Fibroblast of the aortic adventitia (primary cell): Measurements from ENCODE around the gene NTRK2. TPM values are rescaled to one million over a fixed set of nuclear protein-coding genes. Genes with fewer than 3 reads are reported as not detected.

ENCODE experiments used
- DNase-seq: peaks from one replicate; pipeline ENCODE4 v3.0.0-alpha.2; 2010; ENCODE audit warnings: low read depth
- H3K4me3 ChIP-seq: 2 replicates; pipeline ENCODE4 v1.5.1; 2011; ENCODE audit warnings: low read depth, mild to moderate bottlenecking, control low read depth, low read length, moderate library complexity
- CTCF ChIP-seq: IDR thresholded peaks from 2 replicates; pipeline ENCODE4 v1.5.1; 2011; ENCODE audit warnings: mild to moderate bottlenecking, low read length, control low read depth, inconsistent platforms; ENCODE audit not compliant: insufficient read depth
- total RNA-seq: library from RNA; depleted of rRNA; stranded (reverse); fragments of >200 nt; gene quantifications from 2 replicates; pipeline ENCODE4 v1.2.3, GENCODE V29; 2012; ENCODE audit warnings: low replicate concordance

Gene NTRK2
- total RNA-seq, 1 donor: 3.3 TPM

- no peak for DNase-seq
- H3K4me3 ChIP-seq: no peak overlapping the region
- TF ChIP-seq CTCF: no peak
Observed at GRCh38 chr9:84990850-84991513, 321.5 kb downstream of the NTRK2 start.

GRCh38 chr9:84991514-84991870 lies 322.0 kb downstream of the NTRK2 start:
- DNase-seq: no peak
- TF ChIP-seq CTCF: no peak
- no peak overlapping the region for H3K4me3 ChIP-seq

DNA sequence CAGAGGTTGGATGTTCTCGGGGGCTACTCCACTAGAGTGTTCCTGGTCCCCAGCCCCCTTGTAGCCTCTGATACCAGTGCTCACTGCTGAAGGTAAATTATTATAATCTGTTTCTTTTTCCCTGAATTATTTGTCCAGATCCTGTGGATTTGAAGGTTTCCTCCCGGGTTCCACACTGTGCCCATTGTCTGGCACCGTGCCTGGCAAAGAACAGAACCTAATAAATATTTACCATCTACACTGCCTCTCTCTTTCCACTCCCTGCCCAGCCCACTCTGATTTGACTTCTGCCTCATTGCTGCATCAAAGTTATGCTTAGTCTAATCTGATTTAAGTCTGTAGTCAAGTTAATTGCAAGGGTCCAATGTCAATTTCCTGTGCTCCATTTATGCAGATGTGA lies 322.9 kb downstream of the NTRK2 start:
- H3K4me3 ChIP-seq: no peak overlapping the region
- no peak for DNase-seq
- TF ChIP-seq CTCF: no peak

- H3K4me3 ChIP-seq: no peak overlapping the region
- no peak for TF ChIP-seq CTCF
- DNase-seq: no peak
Observed at GRCh38 chr9:84993105-84993504, 323.6 kb downstream of the NTRK2 start.

- no peak for DNase-seq
- no peak for TF ChIP-seq CTCF
Observed at GRCh38 chr9:84996029-84996428, 326.5 kb downstream of the NTRK2 start.

GRCh38 chr9:84996716-84997115 lies 327.2 kb downstream of the NTRK2 start:
- H3K4me3 ChIP-seq: no peak overlapping the region
- TF ChIP-seq CTCF: no peak
- DNase-seq: no peak

More at GRCh38 chr9:84996029-84996428, 326.5 kb downstream of the NTRK2 start:
- no peak overlapping the region for H3K4me3 ChIP-seq

- H3K4me3 ChIP-seq: no peak overlapping the region
- no peak for DNase-seq
- no peak for TF ChIP-seq CTCF
Observed at GRCh38 chr9:84997472-84997871, 327.9 kb downstream of the NTRK2 start.
